Vagina (tissue), 2 donors: Measurements from ENCODE around the gene VPS25. TPM values are rescaled to one million over a fixed set of nuclear protein-coding genes. Genes with fewer than 3 reads are reported as not detected.

Source experiments
- DNase-seq, 2 donors: peaks; one replicate each; pipeline ENCODE4 v3.0.0-alpha.2; 2017; ENCODE audit errors: extremely low spot score in 2 of 2
- H3K27ac ChIP-seq: fragments of 200-600 bp; sonication (generic); one replicate; pipeline ENCODE4 v1.5.1; 2019
- H3K27me3 ChIP-seq: fragments of 200-600 bp; sonication (generic); one replicate; pipeline ENCODE4 v1.5.1; 2019
- H3K36me3 ChIP-seq, 2 donors: fragments of 200-600 bp; sonication (generic); one replicate each; pipeline ENCODE4 v1.5.1; 2017 to 2019
- H3K4me1 ChIP-seq: fragments of 200-600 bp; sonication (generic); one replicate; pipeline ENCODE4 v1.5.1; 2019
- H3K4me3 ChIP-seq, 2 donors: fragments of 200-600 bp; sonication (generic); 1 replicate in 1 of 2; 2 replicates in 1 of 2; pipeline ENCODE4 v1.5.1; 2016 to 2019
- H3K9me3 ChIP-seq: fragments of 200-600 bp; sonication (generic); one replicate; pipeline ENCODE4 v1.5.1; 2019
- CTCF ChIP-seq, 3 experiments: fragments of 450-650 bp in 2 of 3; fragments of 200-600 bp in 1 of 3; sonication (generic) in 1 of 3; IDR thresholded peaks; one replicate each; pipeline ENCODE4 v1.5.1; 2017 to 2019; ENCODE audit warnings: antibody characterized with exemption in 3 of 3, mild to moderate bottlenecking in 2 of 3, moderate library complexity in 2 of 3
- POLR2A ChIP-seq, 2 donors: fragments of 450-650 bp; IDR thresholded peaks; one replicate each; pipeline ENCODE4 v1.6.1; 2017; ENCODE audit warnings: antibody characterized with exemption in 2 of 2, mild to moderate bottlenecking in 2 of 2, moderate library complexity in 2 of 2
- POLR2AphosphoS5 ChIP-seq, 2 donors: sonication (generic); formaldehyde crosslinking; IDR thresholded peaks; one replicate each; pipeline ENCODE4 v1.9.0; 2017; ENCODE audit warnings: antibody characterized with exemption in 2 of 2, mild to moderate bottlenecking in 2 of 2, low read depth in 1 of 2; ENCODE audit not compliant: insufficient read depth in 1 of 2
- intact Hi-C: fragments of 100-400 bp; cut with DNase I; formaldehyde crosslinking; loops from one replicate; pipeline ENCODE4 v1.15.1; 2023
- total RNA-seq: library from RNA; depleted of rRNA; stranded (reverse); fragments of >200 nt; gene quantifications from one replicate; pipeline ENCODE4 v1.2.3, GENCODE V29; 2016

The VPS25 gene
- total RNA-seq, 1 donor from 2014 or later = 28.2 TPM

- intact Hi-C loops = loop anchor here (10.0 kb wide), 1 partner anchor 110 kb away; no protein-coding TSS in a partner anchor
- H3K4me3 ChIP-seq = no peak overlapping the region
- H3K36me3 ChIP-seq = peaks cover 0 to 83% of the 10 kb centered on the region in 2 donors
- no peak overlapping the region for H3K27ac ChIP-seq
- no peaks in the 10 kb centered on the region for H3K27me3 ChIP-seq
- TF ChIP-seq CTCF (IDR thresholded peaks at IDR 0.05) (no peak), POLR2A (IDR thresholded peaks at IDR 0.05) (no peak), POLR2AphosphoS5 (IDR thresholded peaks at IDR 0.05; ENCODE audit: insufficient read depth in 1 of 2, low read depth in 1 of 2) (no peak)
- no peak for DNase-seq
- H3K4me1 ChIP-seq = no peaks in the 10 kb centered on the region
- no peaks in the 10 kb centered on the region for H3K9me3 ChIP-seq
Observed at GRCh38 chr17:42814633-42815399, 41.6 kb downstream of the VPS25 start.

GRCh38 chr17:42817866-42818265, 44.6 kb downstream of the VPS25 start:
- no peaks in the 10 kb centered on the region for H3K27me3 ChIP-seq
- intact Hi-C loops = loop anchor here (10.0 kb wide), 1 partner anchor 113 kb away; no protein-coding TSS in a partner anchor
- TF ChIP-seq POLR2A (IDR thresholded peaks at IDR 0.05) (no peak), CTCF (IDR thresholded peaks at IDR 0.05) (no peak), POLR2AphosphoS5 (IDR thresholded peaks at IDR 0.05; ENCODE audit: insufficient read depth in 1 of 2, low read depth in 1 of 2) (no peak)
- no peak overlapping the region for H3K4me3 ChIP-seq
- DNase-seq = no peak
- H3K4me1 ChIP-seq = peaks cover 9% of the 10 kb centered on the region
- no peaks in the 10 kb centered on the region for H3K9me3 ChIP-seq
- H3K27ac ChIP-seq = no peak overlapping the region
- H3K36me3 ChIP-seq = peaks cover 0 to 73% of the 10 kb centered on the region in 2 donors

DNA sequence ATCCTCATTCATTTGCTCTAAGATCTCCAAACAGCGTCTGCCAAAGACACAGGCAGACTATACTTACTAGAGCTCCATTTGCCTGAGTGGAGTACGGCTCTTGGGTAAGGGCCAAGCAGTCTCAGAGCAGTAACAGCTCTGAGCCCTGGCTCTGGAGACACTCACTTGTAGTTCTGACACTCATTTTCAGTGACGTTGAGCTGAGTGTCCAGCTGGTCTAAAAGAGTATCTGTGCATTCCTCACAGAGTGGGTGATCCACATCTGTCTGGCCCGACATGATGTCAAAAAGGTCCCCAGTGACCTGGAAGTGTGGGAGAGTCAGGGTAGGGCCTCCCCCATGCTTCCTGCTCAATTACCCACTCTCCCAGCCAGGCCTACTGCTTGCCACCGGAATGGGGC, 45.1 kb downstream of the VPS25 start:
- intact Hi-C loops = loop anchor here (10.0 kb wide), 1 partner anchor 114 kb away; no protein-coding TSS in a partner anchor
- Histone ChIP-seq H3K36me3 (peaks cover 0 to 67% of the 10 kb centered on the region in 2 donors), H3K4me1 (peaks cover 14% of the 10 kb centered on the region), H3K27me3 (no peaks in the 10 kb centered on the region), H3K9me3 (no peaks in the 10 kb centered on the region), H3K27ac (no peak overlapping the region), H3K4me3 (no peak overlapping the region)
- DNase-seq = no peak
- no peak for TF ChIP-seq POLR2A (IDR thresholded peaks at IDR 0.05)
- TF ChIP-seq POLR2AphosphoS5 (IDR thresholded peaks at IDR 0.05; ENCODE audit: insufficient read depth in 1 of 2, low read depth in 1 of 2) = no peak
- TF ChIP-seq CTCF (IDR thresholded peaks at IDR 0.05) = no peak

GRCh38 chr17:42819939-42820535, 46.8 kb downstream of the VPS25 start:
- TF ChIP-seq POLR2A (IDR thresholded peaks at IDR 0.05) = no peak
- no peak for TF ChIP-seq CTCF (IDR thresholded peaks at IDR 0.05)
- TF ChIP-seq POLR2AphosphoS5 (IDR thresholded peaks at IDR 0.05; ENCODE audit: insufficient read depth in 1 of 2, low read depth in 1 of 2) = no peak
- H3K4me3 ChIP-seq = no peak overlapping the region
- intact Hi-C loops = loop anchor here (10.0 kb wide), 3 partner anchors 55 to 245 kb away; partner anchors contain the start of genes PSMC3IP and RAMP2
- no peak overlapping the region for H3K27ac ChIP-seq
- H3K9me3 ChIP-seq = no peaks in the 10 kb centered on the region
- DNase-seq = no peak
- peaks cover 0 to 52% of the 10 kb centered on the region in 2 donors for H3K36me3 ChIP-seq
- peaks cover 25% of the 10 kb centered on the region for H3K4me1 ChIP-seq
- no peaks in the 10 kb centered on the region for H3K27me3 ChIP-seq
